Measurements from ENCODE around the gene CSRP1. TPM values are rescaled to one million over a fixed set of nuclear protein-coding genes. Genes with fewer than 3 reads are reported as not detected.

CSRP1 gene
- total RNA-seq, 2 donors from 2014 or later: 186 to 376 TPM

DNA sequence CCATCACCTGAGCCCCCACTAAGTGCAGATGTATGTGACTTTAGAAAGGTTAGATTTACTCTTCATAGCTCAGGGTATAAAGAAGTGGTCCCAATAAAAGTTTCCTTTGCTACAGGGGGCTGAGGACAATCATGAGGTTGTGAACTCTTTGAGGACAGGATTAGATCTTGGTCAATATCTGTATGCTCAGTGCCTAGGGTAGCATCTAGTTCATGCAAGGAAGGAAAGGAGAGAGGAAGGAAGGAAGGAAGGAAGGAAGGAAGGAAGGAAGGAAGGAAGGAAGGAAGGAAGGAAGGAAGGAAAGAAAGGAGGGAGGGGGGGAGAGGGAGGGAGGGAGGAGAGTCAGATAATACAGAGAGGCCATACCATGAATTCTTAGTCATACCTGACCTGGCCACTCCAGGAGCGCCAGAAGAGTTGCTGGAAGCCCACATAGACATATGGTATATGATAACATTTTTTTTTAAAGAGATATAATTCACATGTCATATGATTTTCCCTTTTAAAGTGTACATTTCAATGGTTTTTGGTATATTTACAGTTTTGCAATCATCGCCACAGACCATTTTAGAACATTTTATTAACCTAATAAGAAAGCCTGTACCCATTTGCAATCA lies 9.7 kb upstream of the CSRP1 start:
- Histone ChIP-seq H3K4me1 (no peaks in the 10 kb centered on the region), H3K27me3 (no peaks in the 10 kb centered on the region), H3K9ac (ENCODE audit: low read depth in 2 of 2, low read length in 2 of 2) (no peak overlapping the region), H3K27ac (no peak overlapping the region), H3K4me3 (no peak overlapping the region), H3K36me3 (no peaks in the 10 kb centered on the region), H3K9me3 (no peaks in the 10 kb centered on the region)
- TF ChIP-seq CTCF (IDR thresholded peaks at IDR 0.05): no peak
- no peak for DNase-seq
- intact Hi-C loops (cut with DNase I): no loop called here

DNA sequence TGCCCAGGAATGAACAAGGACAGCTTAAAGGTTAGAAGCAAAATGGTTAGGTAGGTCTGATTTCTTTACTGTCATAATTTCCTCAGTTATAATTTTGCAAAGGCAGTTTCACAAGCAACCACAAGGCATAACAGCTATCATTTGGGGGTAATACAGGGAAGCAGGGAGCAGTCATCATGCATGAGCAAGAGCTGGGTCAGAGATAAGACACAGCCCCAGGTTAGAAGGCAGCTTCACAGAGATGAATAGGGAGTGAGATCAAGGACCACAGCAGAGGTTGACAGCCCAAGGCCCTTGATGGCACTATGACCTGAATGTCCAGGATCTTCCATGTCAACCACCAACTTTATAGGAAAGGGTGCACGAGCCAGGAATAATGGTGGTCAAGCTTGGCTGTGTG lies 9.0 kb upstream of the CSRP1 start:
- Histone ChIP-seq H3K27ac (no peak overlapping the region), H3K27me3 (no peaks in the 10 kb centered on the region), H3K9me3 (no peaks in the 10 kb centered on the region), H3K9ac (ENCODE audit: low read depth in 2 of 2, low read length in 2 of 2) (no peak overlapping the region), H3K4me3 (no peak overlapping the region), H3K36me3 (no peaks in the 10 kb centered on the region), H3K4me1 (no peaks in the 10 kb centered on the region)
- DNase-seq: no peak
- no peak for TF ChIP-seq CTCF (IDR thresholded peaks at IDR 0.05)
- intact Hi-C loops (cut with DNase I): no loop called here

GRCh38 chr1:201515062-201515750 lies 8.3 kb upstream of the CSRP1 start:
- H3K4me1 ChIP-seq: no peaks in the 10 kb centered on the region
- TF ChIP-seq CTCF (IDR thresholded peaks at IDR 0.05): no peak
- no peak for DNase-seq
- H3K36me3 ChIP-seq: no peaks in the 10 kb centered on the region
- no peak overlapping the region for H3K4me3 ChIP-seq
- H3K9ac ChIP-seq (ENCODE audit: low read depth in 2 of 2, low read length in 2 of 2): no peak overlapping the region
- no peaks in the 10 kb centered on the region for H3K27me3 ChIP-seq
- intact Hi-C loops (cut with DNase I): no loop called here
- no peak overlapping the region for H3K27ac ChIP-seq
- H3K9me3 ChIP-seq: no peaks in the 10 kb centered on the region

- intact Hi-C loops (cut with DNase I): loop anchor here (5.0 kb wide), 1 partner anchor 72 kb away; no protein-coding TSS in a partner anchor
- TF ChIP-seq CTCF (IDR thresholded peaks at IDR 0.05): no peak
- Histone ChIP-seq H3K4me1 (no peaks in the 10 kb centered on the region), H3K27me3 (no peaks in the 10 kb centered on the region), H3K4me3 (no peak overlapping the region), H3K9me3 (no peaks in the 10 kb centered on the region), H3K9ac (ENCODE audit: low read depth in 2 of 2, low read length in 2 of 2) (no peak overlapping the region), H3K27ac (no peak overlapping the region), H3K36me3 (no peaks in the 10 kb centered on the region)
- no peak for DNase-seq
These were observed 7.5 kb upstream of the CSRP1 start for GRCh38 chr1:201514466-201514865.

GRCh38 chr1:201513498-201514243 lies 6.7 kb upstream of the CSRP1 start:
- intact Hi-C loops (cut with DNase I): loop anchor here (5.0 kb wide), 1 partner anchor 71 kb away; no protein-coding TSS in a partner anchor
- TF ChIP-seq CTCF (IDR thresholded peaks at IDR 0.05): no peak
- no peaks in the 10 kb centered on the region for H3K9me3 ChIP-seq
- H3K4me1 ChIP-seq: no peaks in the 10 kb centered on the region
- no peak overlapping the region for H3K9ac ChIP-seq (ENCODE audit: low read depth in 2 of 2, low read length in 2 of 2)
- H3K27me3 ChIP-seq: no peaks in the 10 kb centered on the region
- no peak overlapping the region for H3K27ac ChIP-seq
- DNase-seq: no peak
- H3K4me3 ChIP-seq: no peak overlapping the region
- H3K36me3 ChIP-seq: no peaks in the 10 kb centered on the region
